Spleen (tissue), 11 donors: Measurements from ENCODE around the gene IQGAP1. TPM values are rescaled to one million over a fixed set of nuclear protein-coding genes. Genes with fewer than 3 reads are reported as not detected.
A peak's percentile ranks its signal among the peaks of the same experiment; 100 is the strongest.

Source experiments
- DNase-seq: peaks from one replicate; pipeline ENCODE4 v3.0.0-alpha.2; 2020
- H3K27ac ChIP-seq, 8 donors: fragments of 200-600 bp; sonication (generic) in 7 of 8; 1 replicate in 4 of 8; 2 replicates in 4 of 8; pipeline versions ENCODE4 v1.5.0 to v1.8.0; 2016 to 2021; ENCODE audit warnings: inconsistent platforms in 4 of 8, mild to moderate bottlenecking in 4 of 8, moderate library complexity in 1 of 8
- H3K27me3 ChIP-seq, 7 donors: fragments of 200-600 bp; sonication (generic) in 6 of 7; replicated peaks in 1 of 7; 1 replicate in 4 of 7; 2 replicates in 3 of 7; pipeline versions ENCODE4 v1.5.0 to v1.8.0; 2016 to 2021; ENCODE audit warnings: inconsistent platforms in 3 of 7, mild to moderate bottlenecking in 1 of 7
- H3K36me3 ChIP-seq, 6 donors: fragments of 200-600 bp; sonication (generic) in 5 of 6; 1 replicate in 4 of 6; 2 replicates in 2 of 6; pipeline versions ENCODE4 v1.5.0 to v1.8.0; 2016 to 2021; ENCODE audit warnings: inconsistent platforms in 2 of 6
- H3K4me1 ChIP-seq, 6 donors: fragments of 200-600 bp; sonication (generic) in 5 of 6; 1 replicate in 3 of 6; 2 replicates in 3 of 6; pipeline versions ENCODE4 v1.5.0 to v1.8.0; 2016 to 2021; ENCODE audit warnings: inconsistent platforms in 3 of 6
- H3K4me3 ChIP-seq, 8 donors: fragments of 200-600 bp; sonication (generic) in 7 of 8; 1 replicate in 4 of 8; 2 replicates in 4 of 8; pipeline versions ENCODE4 v1.5.0 to v1.8.0; 2016 to 2021; ENCODE audit warnings: inconsistent platforms in 4 of 8, mild to moderate bottlenecking in 4 of 8, moderate library complexity in 2 of 8
- H3K9me3 ChIP-seq, 8 donors: fragments of 200-600 bp; sonication (generic) in 7 of 8; 1 replicate in 4 of 8; 2 replicates in 4 of 8; pipeline versions ENCODE4 v1.5.0 to v1.8.0; 2016 to 2021; ENCODE audit warnings: inconsistent platforms in 4 of 8
- POLR2A ChIP-seq, 3 donors: fragments of 450-650 bp; IDR thresholded peaks; one replicate each; pipeline ENCODE4 v1.5.1; 2017; ENCODE audit warnings: antibody characterized with exemption in 3 of 3, mild to moderate bottlenecking in 1 of 3
- POLR2AphosphoS5 ChIP-seq, 3 donors: sonication (generic); formaldehyde crosslinking; IDR thresholded peaks; one replicate each; pipeline ENCODE4 v1.5.1; 2017; ENCODE audit warnings: antibody characterized with exemption in 3 of 3
- WGBS, 5 donors: extraction: QIAGEN DNeasy Blood & Tissue Kit in 3 of 5; methylation state at CpG; one replicate each; pipeline versions ENCODE4 v1.1.5 to v1.1.7; 2013 to 2018; 5-methylcytosine and 5-hydroxymethylcytosine counted together
- intact Hi-C: fragments of 100-400 bp; cut with DNase I; formaldehyde crosslinking; loops from one replicate; pipeline ENCODE4 v1.15.0; 2023; ENCODE audit warnings: low total_unique reads
- polyA plus RNA-seq, 3 donors: library from polyadenylated mRNA; stranded (reverse); fragments of 200-250 nt; gene quantifications; one replicate each; pipeline ENCODE4 v1.2.1, GENCODE V29; 2013
- total RNA-seq, 7 donors: library from RNA; depleted of rRNA in 3 of 7; stranded (reverse); fragments of >200 nt in 3 of 7; fragmentation: NEBNext Ultra II Directional in 4 of 7; extraction: Animal tissue kit (Norgen Biotek cat#: 25700) in 4 of 7; gene quantifications; one replicate each; pipeline versions ENCODE4 v1.1.0 to v1.2.1, GENCODE V29; 2016 to 2021
- TF ChIP-seq, protein P1 (sequence below), 11 experiments: fragments of 200-600 bp in 7 of 11; fragments of 450-650 bp in 4 of 11; sonication (generic) in 4 of 11; IDR thresholded peaks in 8 of 11; conservative IDR thresholded peaks in 3 of 11; 1 replicate in 7 of 11; 2 replicates in 4 of 11; pipeline versions ENCODE4 v1.4.0 to v1.8.0; 2016 to 2021; ENCODE audit warnings: antibody characterized with exemption in 11 of 11, inconsistent platforms in 4 of 11, mild to moderate bottlenecking in 1 of 11
- donor health status: healthy with polysubstance abuse.
- donor health status: DM: no; HTN: no; CAD: no; lungs with moderate emphysema.
- donor health status: DM: no; HTN: no; CAD: no.
- donor health status: Bipolar disorder and iron deficiency.
- donor health status: healthy.
- donor health status: DM: no; HTN: no; CAD: no.
- donor health status: DM: yes; HTN: yes; CAD: no.

IQGAP1 gene
- total and polyA plus RNA-seq, 10 donors = 48.1 to 282 (median 219) TPM

DNA sequence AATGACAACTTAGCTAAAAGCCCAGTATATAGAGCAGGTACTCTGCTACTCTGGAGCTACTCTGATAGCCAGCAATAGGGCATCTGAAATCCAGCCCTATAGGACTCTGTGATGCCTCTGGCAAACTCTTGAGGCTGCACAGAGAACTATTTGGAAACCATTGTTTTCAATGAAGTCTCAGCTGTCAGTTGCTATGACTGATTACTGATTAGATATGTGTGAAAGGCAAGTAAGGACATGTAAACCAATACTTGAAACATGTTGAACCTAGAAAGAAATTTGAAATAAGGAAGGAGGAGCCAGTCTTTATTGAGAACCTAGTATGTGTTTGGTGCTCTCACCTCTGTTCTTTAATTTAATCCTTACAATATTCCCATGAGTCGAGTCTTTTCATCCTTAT, 101.5 kb downstream of the IQGAP1 start:
- Histone ChIP-seq H3K27me3 (no peaks in the 10 kb centered on the region), H3K27ac (no peak overlapping the region), H3K4me1 (peaks cover 0 to 4% (median 0%) of the 10 kb centered on the region in 6 donors), H3K36me3 (peaks cover 6 to 100% (median 93%) of the 10 kb centered on the region in 6 donors), H3K9me3 (no peaks in the 10 kb centered on the region), H3K4me3 (no peak overlapping the region)
- TF ChIP-seq POLR2A (IDR thresholded peaks at IDR 0.05) (no peak), POLR2AphosphoS5 (IDR thresholded peaks at IDR 0.05) (no peak)
- TF ChIP-seq, protein P1, sequence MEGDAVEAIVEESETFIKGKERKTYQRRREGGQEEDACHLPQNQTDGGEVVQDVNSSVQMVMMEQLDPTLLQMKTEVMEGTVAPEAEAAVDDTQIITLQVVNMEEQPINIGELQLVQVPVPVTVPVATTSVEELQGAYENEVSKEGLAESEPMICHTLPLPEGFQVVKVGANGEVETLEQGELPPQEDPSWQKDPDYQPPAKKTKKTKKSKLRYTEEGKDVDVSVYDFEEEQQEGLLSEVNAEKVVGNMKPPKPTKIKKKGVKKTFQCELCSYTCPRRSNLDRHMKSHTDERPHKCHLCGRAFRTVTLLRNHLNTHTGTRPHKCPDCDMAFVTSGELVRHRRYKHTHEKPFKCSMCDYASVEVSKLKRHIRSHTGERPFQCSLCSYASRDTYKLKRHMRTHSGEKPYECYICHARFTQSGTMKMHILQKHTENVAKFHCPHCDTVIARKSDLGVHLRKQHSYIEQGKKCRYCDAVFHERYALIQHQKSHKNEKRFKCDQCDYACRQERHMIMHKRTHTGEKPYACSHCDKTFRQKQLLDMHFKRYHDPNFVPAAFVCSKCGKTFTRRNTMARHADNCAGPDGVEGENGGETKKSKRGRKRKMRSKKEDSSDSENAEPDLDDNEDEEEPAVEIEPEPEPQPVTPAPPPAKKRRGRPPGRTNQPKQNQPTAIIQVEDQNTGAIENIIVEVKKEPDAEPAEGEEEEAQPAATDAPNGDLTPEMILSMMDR (IDR thresholded peaks at IDR 0.05 in 8 of 11, conservative IDR thresholded peaks at IDR 0.05 in 3 of 11) = no peak
- no peak for DNase-seq
- WGBS, 5 donors = 93 to 100% (median 100%) methylated on average over 1 of the region's 1 CpG
- intact Hi-C loops = no loop called here

DNA sequence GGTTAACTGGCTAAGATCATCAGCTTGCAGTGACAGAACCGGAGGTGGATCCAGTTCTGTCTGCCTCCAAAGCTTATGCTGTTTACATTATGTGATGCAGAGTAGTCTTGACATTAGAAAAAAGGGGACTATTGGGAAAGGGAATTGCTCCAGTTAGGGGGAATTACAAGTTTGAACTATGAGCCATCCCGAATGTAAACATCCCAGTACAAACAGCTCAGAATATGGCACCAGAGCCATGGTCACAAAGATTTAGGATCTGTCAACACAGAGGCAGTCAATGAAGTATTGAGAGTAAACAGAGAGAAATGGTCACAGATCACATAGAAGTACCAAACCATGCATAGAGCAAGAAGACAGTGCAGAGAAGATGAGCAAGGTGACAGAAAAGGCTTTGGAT, 101.9 kb downstream of the IQGAP1 start:
- no peak overlapping the region for H3K27ac ChIP-seq
- 95 to 98% (median 96%) methylated on average over 2 of the region's 2 CpGs for WGBS, 5 donors
- H3K4me3 ChIP-seq = no peak overlapping the region
- peaks cover 3 to 100% (median 93%) of the 10 kb centered on the region in 6 donors for H3K36me3 ChIP-seq
- TF ChIP-seq POLR2AphosphoS5 (IDR thresholded peaks at IDR 0.05) (no peak), POLR2A (IDR thresholded peaks at IDR 0.05) (no peak)
- TF ChIP-seq, protein P1 (IDR thresholded peaks at IDR 0.05 in 8 of 11, conservative IDR thresholded peaks at IDR 0.05 in 3 of 11) = no peak
- no peak for DNase-seq
- no peaks in the 10 kb centered on the region for H3K27me3 ChIP-seq
- intact Hi-C loops = no loop called here
- no peaks in the 10 kb centered on the region for H3K9me3 ChIP-seq
- H3K4me1 ChIP-seq = peaks cover 0 to 4% (median 0%) of the 10 kb centered on the region in 6 donors

DNA sequence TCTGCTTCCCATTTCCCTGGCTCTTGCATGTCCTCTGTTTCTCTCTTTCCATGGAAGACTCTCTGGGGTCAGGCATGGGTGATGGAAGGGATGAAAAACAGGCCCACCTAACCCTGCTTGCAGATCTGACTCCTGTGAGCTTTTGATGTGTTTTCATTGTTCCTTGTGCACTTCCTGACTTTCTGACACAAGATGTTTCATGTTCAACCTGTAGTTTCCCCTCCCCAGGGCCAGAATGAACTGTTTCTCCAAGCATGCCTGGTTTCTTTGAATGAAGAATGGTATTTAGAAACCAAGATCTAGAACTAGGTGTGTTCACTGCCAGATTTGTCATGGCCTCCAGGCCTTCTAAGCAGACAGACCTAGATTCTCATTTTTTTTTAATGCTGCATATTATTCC, 105.6 kb downstream of the IQGAP1 start:
- no peak for TF ChIP-seq POLR2A (IDR thresholded peaks at IDR 0.05)
- TF ChIP-seq, protein P1 (IDR thresholded peaks at IDR 0.05 in 8 of 11, conservative IDR thresholded peaks at IDR 0.05 in 3 of 11) = no peak
- TF ChIP-seq POLR2AphosphoS5 (IDR thresholded peaks at IDR 0.05) = no peak
- H3K9me3 ChIP-seq = no peaks in the 10 kb centered on the region
- peaks cover 3 to 100% (median 93%) of the 10 kb centered on the region in 6 donors for H3K36me3 ChIP-seq
- DNase-seq = no peak
- peak overlapping the region in 1 of 8 donors; percentile 23 for H3K27ac ChIP-seq
- H3K27me3 ChIP-seq = no peaks in the 10 kb centered on the region
- H3K4me3 ChIP-seq = no peak overlapping the region
- intact Hi-C loops = no loop called here
- peaks cover 0 to 9% (median 0%) of the 10 kb centered on the region in 6 donors for H3K4me1 ChIP-seq

DNA sequence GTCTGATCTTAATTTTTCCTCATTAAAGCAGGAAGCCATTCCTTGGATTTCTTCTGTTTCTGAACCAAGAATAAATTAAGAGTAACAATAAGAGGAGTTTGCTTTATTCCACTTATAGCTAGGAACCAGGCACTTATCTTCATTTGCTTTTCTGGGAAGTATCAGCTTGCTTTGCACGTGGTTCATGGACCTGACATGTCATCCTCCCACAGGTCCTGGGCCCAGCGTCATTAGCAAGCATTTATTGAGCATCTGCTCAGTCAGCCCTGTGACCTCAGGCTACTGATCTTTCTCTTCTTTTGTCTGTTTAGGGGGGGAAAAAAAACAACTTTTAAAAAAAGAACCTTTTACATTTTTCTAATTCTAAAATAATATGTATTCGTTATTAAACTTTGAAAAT, 107.0 kb downstream of the IQGAP1 start:
- peaks cover 6 to 100% (median 94%) of the 10 kb centered on the region in 6 donors for H3K36me3 ChIP-seq
- H3K9me3 ChIP-seq = no peaks in the 10 kb centered on the region
- 76 to 89% (median 84%) methylated on average over 3 of the region's 3 CpGs for WGBS, 5 donors
- TF ChIP-seq, protein P1 (IDR thresholded peaks at IDR 0.05 in 8 of 11, conservative IDR thresholded peaks at IDR 0.05 in 3 of 11) = no peak
- TF ChIP-seq POLR2AphosphoS5 (IDR thresholded peaks at IDR 0.05) (no peak), POLR2A (IDR thresholded peaks at IDR 0.05) (no peak)
- peaks cover 0 to 9% (median 0%) of the 10 kb centered on the region in 6 donors for H3K4me1 ChIP-seq
- H3K27ac ChIP-seq = no peak overlapping the region
- DNase-seq = no peak
- H3K4me3 ChIP-seq = no peak overlapping the region
- intact Hi-C loops = no loop called here
- H3K27me3 ChIP-seq = no peaks in the 10 kb centered on the region
